H9 (cell line): Measurements from ENCODE around the gene PDS5B. TPM values are rescaled to one million over a fixed set of nuclear protein-coding genes. Genes with fewer than 3 reads are reported as not detected.

ENCODE experiments used
- DNase-seq: peaks from one replicate; pipeline ENCODE4 v3.0.0-alpha.2; 2017
- H2AFZ ChIP-seq: one replicate; pipeline ENCODE4 v1.6.1; 2013; ENCODE audit warnings: mild to moderate bottlenecking, low read length, control low read depth, moderate library complexity
- H2AK5ac ChIP-seq: 2 replicates; pipeline ENCODE4 v1.6.1; 2013; ENCODE audit warnings: low read length, control low read depth, mixed read lengths; ENCODE audit not compliant: insufficient read length
- H2BK120ac ChIP-seq: one replicate; pipeline ENCODE4 v1.6.1; 2013; ENCODE audit warnings: low read depth, mild to moderate bottlenecking, low read length, control low read depth, inconsistent platforms; ENCODE audit not compliant: poor library complexity, severe bottlenecking
- H2BK12ac ChIP-seq: 2 replicates; pipeline ENCODE4 v1.6.1; 2013; ENCODE audit warnings: low read length, control low read depth, mixed read lengths, low read depth; ENCODE audit not compliant: insufficient read length
- H2BK15ac ChIP-seq: 2 replicates; pipeline ENCODE4 v1.6.1; 2013; ENCODE audit warnings: low read depth, low read length, control low read depth
- H2BK20ac ChIP-seq: one replicate; pipeline ENCODE4 v1.6.1; 2013; ENCODE audit warnings: low read depth, mild to moderate bottlenecking, low read length, control low read depth, inconsistent platforms; ENCODE audit not compliant: poor library complexity, severe bottlenecking
- H2BK5ac ChIP-seq: 2 replicates; pipeline ENCODE4 v1.6.1; 2013; ENCODE audit warnings: low read length, control low read depth, mixed read lengths; ENCODE audit not compliant: insufficient read length
- H3K14ac ChIP-seq: 2 replicates; pipeline ENCODE4 v1.6.1; 2013; ENCODE audit warnings: low read length, control low read depth; ENCODE audit not compliant: insufficient read depth
- H3K18ac ChIP-seq: 2 replicates; pipeline ENCODE4 v1.6.1; 2013; ENCODE audit warnings: low read depth, mild to moderate bottlenecking, mixed read lengths, low read length, control low read depth; ENCODE audit not compliant: insufficient read length
- H3K23ac ChIP-seq: 2 replicates; pipeline ENCODE4 v1.6.1; 2013; ENCODE audit warnings: low read length, control low read depth, mixed read lengths, low read depth; ENCODE audit not compliant: insufficient read length
- H3K23me2 ChIP-seq: 2 replicates; pipeline ENCODE4 v1.6.1; 2013; ENCODE audit warnings: low read depth, mild to moderate bottlenecking, mixed read lengths, low read length, control low read depth; ENCODE audit not compliant: insufficient read length, poor library complexity, severe bottlenecking
- H3K27ac ChIP-seq: 2 replicates; pipeline ENCODE4 v1.5.1; 2013; ENCODE audit warnings: low read length, control low read depth, mixed read lengths, low read depth; ENCODE audit not compliant: insufficient read length
- H3K27me3 ChIP-seq: 2 replicates; pipeline ENCODE4 v1.6.1; 2013; ENCODE audit warnings: low read length, control low read depth, inconsistent platforms; ENCODE audit not compliant: insufficient read depth
- H3K4ac ChIP-seq: 2 replicates; pipeline ENCODE4 v1.6.1; 2013; ENCODE audit warnings: low read depth, mild to moderate bottlenecking, control low read depth, inconsistent platforms, low read length, moderate library complexity
- H3K4me1 ChIP-seq: 2 replicates; pipeline ENCODE4 v1.6.1; 2013; ENCODE audit warnings: low read length, control low read depth, inconsistent platforms; ENCODE audit not compliant: insufficient read depth
- H3K4me2 ChIP-seq: 2 replicates; pipeline ENCODE4 v1.6.1; 2013; ENCODE audit warnings: low read length, control low read depth, mixed read lengths; ENCODE audit not compliant: insufficient read length, insufficient read depth
- H3K56ac ChIP-seq: 2 replicates; pipeline ENCODE4 v1.6.1; 2013; ENCODE audit warnings: low read depth, mild to moderate bottlenecking, mixed read lengths, low read length, control low read depth; ENCODE audit not compliant: insufficient read length
- H3K79me1 ChIP-seq: 2 replicates; pipeline ENCODE4 v1.6.1; 2013; ENCODE audit warnings: low read depth, mild to moderate bottlenecking, moderate library complexity, low read length, control low read depth, inconsistent platforms; ENCODE audit not compliant: insufficient read depth, poor library complexity, severe bottlenecking
- H3K79me2 ChIP-seq: 2 replicates; pipeline ENCODE4 v1.6.1; 2013; ENCODE audit warnings: low read length, control low read depth, inconsistent platforms; ENCODE audit not compliant: insufficient read depth
- H3K9ac ChIP-seq: 2 replicates; pipeline ENCODE4 v1.6.1; 2013; ENCODE audit warnings: low read length, control low read depth, mixed read lengths; ENCODE audit not compliant: insufficient read length; ENCODE audit errors: extremely low read depth
- H3K9me3 ChIP-seq: one replicate; pipeline ENCODE4 v1.6.1; 2013; ENCODE audit warnings: low read depth, low read length, inconsistent platforms; ENCODE audit not compliant: control insufficient read depth
- H3T11ph ChIP-seq: one replicate; pipeline ENCODE4 v1.6.1; 2013; ENCODE audit warnings: mild to moderate bottlenecking, low read length, control low read depth, inconsistent platforms
- H4K20me1 ChIP-seq: one replicate; pipeline ENCODE4 v1.6.1; 2013; ENCODE audit not compliant: control insufficient read depth, insufficient read length, insufficient read depth
- H4K5ac ChIP-seq: 2 replicates; pipeline ENCODE4 v1.6.1; 2013; ENCODE audit warnings: low read depth, mild to moderate bottlenecking, mixed read lengths, low read length, control low read depth; ENCODE audit not compliant: insufficient read length
- H4K8ac ChIP-seq: replicated peaks from 2 replicates; pipeline ENCODE4 v1.6.1; 2013; ENCODE audit warnings: low read length, control low read depth, mixed read lengths, low read depth; ENCODE audit not compliant: insufficient read length
- H4K91ac ChIP-seq: 2 replicates; pipeline ENCODE4 v1.6.1; 2013; ENCODE audit warnings: low read depth, mild to moderate bottlenecking, moderate library complexity, mixed read lengths, low read length, control low read depth; ENCODE audit not compliant: insufficient read length
- H3K27ac Mint-ChIP-seq, 3 experiments: 2 replicates in 2 of 3; 3 replicates in 1 of 3; pipeline ENCODE4 v1.8.0; 2020 to 2021; ENCODE audit warnings: mixed read lengths in 3 of 3, mild to moderate bottlenecking in 1 of 3, moderate library complexity in 1 of 3
- H3K27me3 Mint-ChIP-seq: 2 replicates; pipeline ENCODE4 v1.8.0; 2021; ENCODE audit warnings: low read depth, mild to moderate bottlenecking, moderate library complexity, mixed read lengths
- H3K36me3 Mint-ChIP-seq, 3 experiments: 2 replicates in 2 of 3; 3 replicates in 1 of 3; pipeline ENCODE4 v1.8.0; 2020 to 2021; ENCODE audit warnings: low read depth in 3 of 3, mixed read lengths in 3 of 3; ENCODE audit not compliant: insufficient read depth in 1 of 3
- H3K4me1 Mint-ChIP-seq, 2 experiments: 2 replicates each; pipeline ENCODE4 v1.8.0; 2020; ENCODE audit warnings: mixed read lengths in 2 of 2
- H3K4me3 Mint-ChIP-seq, 2 experiments: 2 replicates in 1 of 2; 3 replicates in 1 of 2; pipeline ENCODE4 v1.8.0; 2020 to 2021; ENCODE audit warnings: mild to moderate bottlenecking in 2 of 2, mixed read lengths in 2 of 2, moderate library complexity in 1 of 2
- H3K9me3 Mint-ChIP-seq, 2 experiments: 2 replicates in 1 of 2; 3 replicates in 1 of 2; pipeline ENCODE4 v1.8.0; 2020; ENCODE audit warnings: mild to moderate bottlenecking in 2 of 2, mixed read lengths in 2 of 2, moderate library complexity in 1 of 2
- CTCF ChIP-seq: fragments of 200-600 bp; sonication (generic); conservative IDR thresholded peaks from 3 replicates; pipeline ENCODE4 v1.8.0; 2021; ENCODE audit warnings: antibody characterized with exemption, mild to moderate bottlenecking
- WGBS: extraction: QIAGEN DNeasy Blood & Tissue Kit; methylation state at CpG from one replicate; pipeline ENCODE4 v1.1.7; 2013; ENCODE audit warnings: missing lambda C conversion rate, low lambda C conversion rate, mixed read lengths; ENCODE audit not compliant: insufficient read length; ENCODE audit errors: extremely low coverage; 5-methylcytosine and 5-hydroxymethylcytosine counted together
- total RNA-seq: library from RNA; stranded (reverse); gene quantifications from 2 replicates; pipeline ENCODE4 v1.2.1, GENCODE V29; 2021

Gene PDS5B
- total RNA-seq, 1 experiment from 2014 or later: 50.0 TPM

GRCh38 chr13:32682740-32683139 is 96.5 kb downstream of the PDS5B start:
- H3K4me1 Mint-ChIP-seq: no peaks in the 10 kb centered on the region
- H3K4me3 Mint-ChIP-seq: no peak overlapping the region

More at GRCh38 chr13:32682740-32683139, 96.5 kb downstream of the PDS5B start:
- DNase-seq: no peak
- Histone ChIP-seq H3K23me2 (no peaks in the 10 kb centered on the region), H3K23ac (no peak overlapping the region), H3K4me2 (no peak overlapping the region), H2BK5ac (no peak overlapping the region), H3K79me2 (no peaks in the 10 kb centered on the region), H2BK12ac (no peak overlapping the region), H3T11ph (no peak overlapping the region), H3K27ac (no peak overlapping the region), H2BK120ac (no peak overlapping the region), H3K56ac (no peak overlapping the region), H2BK20ac (no peak overlapping the region), H4K91ac (no peak overlapping the region), H3K27me3 (no peaks in the 10 kb centered on the region), H4K5ac (no peak overlapping the region), H4K20me1 (no peaks in the 10 kb centered on the region), H4K8ac (no peak overlapping the region), H3K4ac (no peak overlapping the region), H3K9ac (no peak overlapping the region), H2AFZ (no peak overlapping the region), H3K9me3 (no peaks in the 10 kb centered on the region), H3K14ac (no peak overlapping the region), H2AK5ac (no peak overlapping the region), H2BK15ac (no peak overlapping the region), H3K79me1 (no peaks in the 10 kb centered on the region), H3K18ac (no peak overlapping the region), H3K4me1 (no peaks in the 10 kb centered on the region)
- Mint-ChIP-seq H3K36me3 (peaks cover 5 to 32% (median 32%) of the 10 kb centered on the region in 3 experiments; a peak in 6 of 7 replicates), H3K27me3 (no peaks in the 10 kb centered on the region), H3K9me3 (no peaks in the 10 kb centered on the region), H3K27ac (peak overlapping the region in 1 of 3 experiments; percentile 21; a peak in 2 of 7 replicates)
- no CpG with 5 or more reads among the region's 6 CpGs for WGBS
- no peak for TF ChIP-seq CTCF
